K562 (cell line): ENCODE results near the gene GLTPD2.

Experiments
- BACH1 ChIP-seq: fragments of 200-800 bp; sonication (Bioruptor generic); IDR thresholded peaks from 2 replicates; pipeline ENCODE4 v1.6.1; 2016; ENCODE audit warnings: missing genetic modification characterization, missing compliant biosample characterization
- CHCHD3 ChIP-seq: fragments of 250-450 bp; sonication (Bioruptor Pico); IDR thresholded peaks from 2 replicates; pipeline ENCODE4 v2.1.2; 2022; ENCODE audit warnings: mild to moderate bottlenecking
- HIVEP1 ChIP-seq: fragments of 250-450 bp; sonication (Bioruptor Pico); IDR thresholded peaks from 2 replicates; pipeline ENCODE4 v1.4.0; 2020; ENCODE audit warnings: mild to moderate bottlenecking
- MAX ChIP-seq: sonication (generic); formaldehyde crosslinking; IDR thresholded peaks from 2 replicates; pipeline ENCODE4 v1.9.0; 2022; ENCODE audit warnings: mild to moderate bottlenecking, missing genetic modification reagents
- NELFE ChIP-seq: IDR thresholded peaks from 2 replicates; pipeline ENCODE4 v1.6.1; 2011; ENCODE audit warnings: mild to moderate bottlenecking; ENCODE audit not compliant: insufficient read depth, insufficient read length
- POLR2A ChIP-seq: fragments of 450-650 bp; conservative IDR thresholded peaks from 2 replicates; pipeline ENCODE4 v1.6.1; 2016
- TF ChIP-seq, protein P1 (sequence below), 3 experiments: IDR thresholded peaks in 2 of 3; conservative IDR thresholded peaks in 1 of 3; 2 replicates each; pipeline ENCODE4 v1.5.1; 2011 to 2012; ENCODE audit warnings: low read length in 3 of 3, mild to moderate bottlenecking in 3 of 3, control low read depth in 2 of 3, improper control_type of control experiment in 1 of 3, inconsistent platforms in 1 of 3, low read depth in 1 of 3, mixed read lengths in 1 of 3, moderate library complexity in 1 of 3; ENCODE audit not compliant: insufficient read depth in 2 of 3
- TF ChIP-seq, protein P2 (sequence below): sonication (generic); formaldehyde crosslinking; IDR thresholded peaks from 2 replicates; pipeline ENCODE4 v1.8.0; 2022; ENCODE audit warnings: mild to moderate bottlenecking, missing genetic modification reagents

DNA sequence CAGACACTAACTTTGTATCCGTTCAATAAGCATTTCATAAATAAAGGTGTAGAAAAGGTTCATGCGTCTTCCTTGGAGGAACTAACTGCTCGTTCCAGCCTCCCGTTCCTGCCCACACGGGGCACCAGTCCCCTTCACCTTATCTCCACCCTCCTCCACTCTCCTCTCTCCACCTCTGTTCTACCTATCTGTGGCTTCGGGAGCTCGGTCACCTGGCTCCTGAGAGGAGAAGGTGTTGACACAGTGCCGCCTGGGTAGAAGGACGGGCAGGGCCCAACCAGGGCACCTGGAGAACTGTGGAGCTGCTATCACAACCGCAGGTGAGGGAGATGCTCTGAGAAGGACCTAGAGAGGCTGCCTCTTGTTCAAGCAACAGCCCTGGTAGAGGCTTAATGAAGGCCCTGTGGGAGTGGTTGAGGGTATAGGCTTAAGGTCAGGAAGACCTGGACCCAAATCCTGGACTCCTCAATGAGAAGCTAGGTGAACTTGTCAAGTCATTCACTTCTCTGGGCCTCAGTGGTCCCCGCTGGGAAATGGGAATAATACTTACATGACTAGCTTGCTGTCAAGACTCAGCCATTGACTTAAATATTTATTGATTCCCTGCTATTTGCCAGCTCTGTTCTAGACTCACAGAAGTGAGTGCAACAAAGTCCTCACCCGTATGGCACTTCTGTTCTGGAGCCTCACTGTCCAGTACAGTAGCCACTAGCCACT lies 34.8 kb downstream of the GLTPD2 start:
- TF ChIP-seq, protein P1, sequence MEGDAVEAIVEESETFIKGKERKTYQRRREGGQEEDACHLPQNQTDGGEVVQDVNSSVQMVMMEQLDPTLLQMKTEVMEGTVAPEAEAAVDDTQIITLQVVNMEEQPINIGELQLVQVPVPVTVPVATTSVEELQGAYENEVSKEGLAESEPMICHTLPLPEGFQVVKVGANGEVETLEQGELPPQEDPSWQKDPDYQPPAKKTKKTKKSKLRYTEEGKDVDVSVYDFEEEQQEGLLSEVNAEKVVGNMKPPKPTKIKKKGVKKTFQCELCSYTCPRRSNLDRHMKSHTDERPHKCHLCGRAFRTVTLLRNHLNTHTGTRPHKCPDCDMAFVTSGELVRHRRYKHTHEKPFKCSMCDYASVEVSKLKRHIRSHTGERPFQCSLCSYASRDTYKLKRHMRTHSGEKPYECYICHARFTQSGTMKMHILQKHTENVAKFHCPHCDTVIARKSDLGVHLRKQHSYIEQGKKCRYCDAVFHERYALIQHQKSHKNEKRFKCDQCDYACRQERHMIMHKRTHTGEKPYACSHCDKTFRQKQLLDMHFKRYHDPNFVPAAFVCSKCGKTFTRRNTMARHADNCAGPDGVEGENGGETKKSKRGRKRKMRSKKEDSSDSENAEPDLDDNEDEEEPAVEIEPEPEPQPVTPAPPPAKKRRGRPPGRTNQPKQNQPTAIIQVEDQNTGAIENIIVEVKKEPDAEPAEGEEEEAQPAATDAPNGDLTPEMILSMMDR (IDR thresholded peaks at IDR 0.05 in 2 of 3, conservative IDR thresholded peaks at IDR 0.05 in 1 of 3; ENCODE audit: insufficient read depth in 2 of 3, low read depth in 1 of 3, low read length in 3 of 3), result no peak
- TF ChIP-seq POLR2A (no peak), NELFE (no peak), MAX (CRISPR knock-in tag) (no peak), HIVEP1 (CRISPR knock-in tag) (no peak), BACH1 (tag) (no peak), CHCHD3 (no peak)
- TF ChIP-seq, protein P2, sequence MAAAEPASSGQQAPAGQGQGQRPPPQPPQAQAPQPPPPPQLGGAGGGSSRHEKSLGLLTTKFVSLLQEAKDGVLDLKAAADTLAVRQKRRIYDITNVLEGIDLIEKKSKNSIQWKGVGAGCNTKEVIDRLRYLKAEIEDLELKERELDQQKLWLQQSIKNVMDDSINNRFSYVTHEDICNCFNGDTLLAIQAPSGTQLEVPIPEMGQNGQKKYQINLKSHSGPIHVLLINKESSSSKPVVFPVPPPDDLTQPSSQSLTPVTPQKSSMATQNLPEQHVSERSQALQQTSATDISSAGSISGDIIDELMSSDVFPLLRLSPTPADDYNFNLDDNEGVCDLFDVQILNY (CRISPR knock-in tag), result no peak
